Cardiac ventricle fibroblast (primary cell): ENCODE data around the gene RPL32. TPM values are rescaled to one million over a fixed set of nuclear protein-coding genes. Genes with fewer than 3 reads are reported as not detected.

ENCODE experiments used
- total RNA-seq: library from RNA; depleted of rRNA; stranded (reverse); fragments of >200 nt; gene quantifications from 2 replicates; pipeline ENCODE4 v1.2.3, GENCODE V29; 2015

Gene RPL32
- 1,888 and 2,516 TPM in 2 replicates for total RNA-seq

DNA sequence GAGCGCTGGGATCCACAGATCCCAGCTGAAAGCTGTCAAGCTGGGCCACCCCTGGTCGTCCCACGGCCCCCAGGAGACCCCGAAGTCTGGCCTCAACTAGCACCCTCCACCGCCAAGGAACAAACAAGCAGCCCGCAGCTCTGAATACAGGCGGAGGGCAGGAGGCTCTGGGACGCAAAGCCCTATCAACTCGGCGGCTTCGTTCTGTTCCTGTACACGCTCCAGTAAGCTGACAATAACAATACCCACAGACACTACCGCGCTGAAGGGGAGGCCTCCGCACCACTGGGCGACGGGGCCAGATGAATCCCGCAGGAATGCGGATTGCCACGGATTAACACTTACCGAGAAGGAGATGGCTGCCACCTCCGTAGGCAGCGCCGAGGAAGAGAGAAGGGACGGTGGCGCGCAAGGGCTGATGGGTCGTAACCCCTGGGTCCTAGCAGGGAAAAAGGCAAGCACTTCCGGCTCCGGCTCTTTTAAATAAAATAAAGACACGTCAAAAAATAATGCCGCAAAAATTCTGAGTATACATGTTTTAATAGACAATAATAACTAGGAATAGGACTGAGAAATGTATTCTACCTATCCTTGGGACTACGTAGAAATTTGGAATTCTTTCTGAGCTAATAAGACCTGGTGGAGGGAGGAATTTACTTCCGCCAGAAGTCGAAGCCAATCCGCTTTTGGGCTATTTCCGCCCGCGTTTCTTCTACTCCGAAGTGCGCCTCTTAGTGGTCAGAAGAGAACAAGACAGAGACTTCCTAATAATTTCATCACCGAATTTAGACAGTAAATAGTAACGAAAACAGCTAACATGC is at the start of gene RPL32:
RPL32 (minus strand) TSS at position 417 of the 821 bp plus-strand sequence. CDS start 1,328 bp downstream, outside the sequence.

GRCh38 chr3:12796171-12797123 is 44.9 kb downstream of the RPL32 start, which contains the start of gene CAND2:
CAND2 (plus strand) TSS chr3:12796680; CDS start chr3:12796721, 41 bp downstream.

Other genes starting within 250 kb of the RPL32 start
- gene RAF1, start 177.4 kb downstream of the RPL32 start, total RNA-seq = 42.9 and 46.7 TPM in 2 replicates
- not detected in 2 replicates for gene TMEM40, start 82.3 kb downstream of the RPL32 start, total RNA-seq
- gene CAND2, start 44.9 kb downstream of the RPL32 start, total RNA-seq = 0.44 and 0.81 TPM in 2 replicates
- gene IQSEC1, start 231.9 kb upstream of the RPL32 start, total RNA-seq = 22.2 and 25.3 TPM in 2 replicates